GM23338 (cell line): ENCODE results near the gene SORBS1. TPM values are rescaled to one million over a fixed set of nuclear protein-coding genes. Genes with fewer than 3 reads are reported as not detected.

ENCODE experiments used
- ATAC-seq: fragments of 200-7000 bp; cut with Tn5 transposase; 3 replicates; pipeline ENCODE4 v1.9.1; 2020
- DNase-seq: peaks from one replicate; pipeline ENCODE4 v3.0.0-alpha.2; 2015; ENCODE audit warnings: low spot score
- H2AFZ ChIP-seq: fragments of 200-600 bp; sonication (generic); 2 replicates; pipeline ENCODE4 v1.8.0; 2016; ENCODE audit warnings: antibody characterized with exemption, mild to moderate bottlenecking, moderate library complexity
- H3F3A ChIP-seq: fragments of 200-600 bp; sonication (generic); replicated peaks from 2 replicates; pipeline ENCODE4 v1.8.0; 2017; ENCODE audit warnings: antibody characterized with exemption, mixed run types, low read depth
- H3K27ac ChIP-seq: fragments of 200-600 bp; sonication (generic); 2 replicates; pipeline ENCODE4 v1.6.1; 2016; ENCODE audit warnings: low read depth
- H3K27me3 ChIP-seq: fragments of 200-600 bp; sonication (generic); 2 replicates; pipeline ENCODE4 v1.8.0; 2016; ENCODE audit warnings: mild to moderate bottlenecking, mixed run types, moderate library complexity; ENCODE audit not compliant: insufficient read depth
- H3K36me3 ChIP-seq: fragments of 200-600 bp; sonication (generic); 2 replicates; pipeline ENCODE4 v1.8.0; 2016; ENCODE audit warnings: mild to moderate bottlenecking; ENCODE audit not compliant: insufficient read depth
- H3K4me1 ChIP-seq: fragments of 200-600 bp; sonication (generic); 2 replicates; pipeline ENCODE4 v1.8.0; 2016; ENCODE audit warnings: mild to moderate bottlenecking, moderate library complexity; ENCODE audit not compliant: insufficient read depth
- H3K4me2 ChIP-seq: fragments of 200-600 bp; sonication (generic); 2 replicates; pipeline ENCODE4 v1.7.1; 2017; ENCODE audit warnings: mixed run types
- H3K4me3 ChIP-seq: fragments of 200-600 bp; sonication (generic); 2 replicates; pipeline ENCODE4 v1.6.1; 2016; ENCODE audit warnings: mixed run types
- H3K79me2 ChIP-seq: fragments of 200-600 bp; sonication (generic); replicated peaks from 2 replicates; pipeline ENCODE4 v1.8.0; 2017; ENCODE audit warnings: mild to moderate bottlenecking; ENCODE audit not compliant: insufficient read depth
- H3K9me2 ChIP-seq: fragments of 200-600 bp; sonication (generic); 2 replicates; pipeline ENCODE4 v1.8.0; 2017; ENCODE audit not compliant: insufficient read depth
- H4K20me1 ChIP-seq: fragments of 200-600 bp; sonication (generic); replicated peaks from 2 replicates; pipeline ENCODE4 v1.8.0; 2017; ENCODE audit warnings: mild to moderate bottlenecking; ENCODE audit not compliant: insufficient read depth
- H3K27ac Mint-ChIP-seq: 2 replicates; pipeline ENCODE4 v1.8.0; 2020; ENCODE audit warnings: inconsistent platforms, mild to moderate bottlenecking, moderate library complexity, mixed read lengths
- H3K27me3 Mint-ChIP-seq: 3 replicates; pipeline ENCODE4 v1.8.0; 2022; ENCODE audit warnings: low read depth, mild to moderate bottlenecking, moderate library complexity, mixed read lengths, inconsistent platforms; ENCODE audit not compliant: insufficient read depth, poor library complexity
- H3K36me3 Mint-ChIP-seq: 3 replicates; pipeline ENCODE4 v1.8.0; 2021; ENCODE audit warnings: low read depth, mild to moderate bottlenecking, inconsistent platforms, moderate library complexity, mixed read lengths
- H3K4me1 Mint-ChIP-seq: 3 replicates; pipeline ENCODE4 v1.8.0; 2020; ENCODE audit warnings: mild to moderate bottlenecking, inconsistent platforms, mixed read lengths
- H3K4me3 Mint-ChIP-seq: 3 replicates; pipeline ENCODE4 v1.8.0; 2021; ENCODE audit warnings: moderate library complexity, mild to moderate bottlenecking, inconsistent platforms, mixed read lengths
- H3K9me3 Mint-ChIP-seq: 3 replicates; pipeline ENCODE4 v1.8.0; 2020; ENCODE audit warnings: moderate library complexity, mild to moderate bottlenecking, inconsistent platforms, mixed read lengths
- CREB1 ChIP-seq: fragments of 250-450 bp; sonication (Bioruptor Pico); IDR thresholded peaks from 2 replicates; pipeline ENCODE4 v1.5.0; 2020; ENCODE audit warnings: low read depth, mild to moderate bottlenecking, moderate library complexity
- ETS1 ChIP-seq: IDR thresholded peaks from 2 replicates; pipeline ENCODE4 v1.6.1; 2016; ENCODE audit warnings: antibody characterized with exemption
- EZH2 ChIP-seq: fragments of 200-600 bp; sonication (generic); IDR thresholded peaks from one replicate; pipeline ENCODE4 v1.8.0; 2017; ENCODE audit warnings: antibody characterized with exemption, mild to moderate bottlenecking, low read depth; ENCODE audit not compliant: unreplicated experiment
- EZH2phosphoT487 ChIP-seq: fragments of 200-600 bp; sonication (generic); IDR thresholded peaks from one replicate; pipeline ENCODE4 v1.8.1; 2018; ENCODE audit warnings: antibody characterized with exemption; ENCODE audit not compliant: unreplicated experiment
- JUNB ChIP-seq: IDR thresholded peaks from one replicate; pipeline ENCODE4 v1.6.1; 2016; ENCODE audit warnings: antibody characterized with exemption; ENCODE audit not compliant: unreplicated experiment
- NANOG ChIP-seq: IDR thresholded peaks from 2 replicates; pipeline ENCODE4 v1.6.1; 2016; ENCODE audit warnings: antibody characterized with exemption, borderline replicate concordance
- POLR2AphosphoS5 ChIP-seq: IDR thresholded peaks from 2 replicates; pipeline ENCODE4 v1.6.1; 2016; ENCODE audit warnings: antibody characterized with exemption, low read depth
- STAT1 ChIP-seq: IDR thresholded peaks from one replicate; pipeline ENCODE4 v1.6.1; 2016; ENCODE audit warnings: antibody characterized with exemption; ENCODE audit not compliant: unreplicated experiment
- ZNF114 ChIP-seq: fragments of 250-450 bp; sonication (Bioruptor Pico); IDR thresholded peaks from 2 replicates; pipeline ENCODE4 v1.5.0; 2020; ENCODE audit warnings: mild to moderate bottlenecking, moderate library complexity
- ZNF331 ChIP-seq: fragments of 250-450 bp; sonication (Bioruptor Pico); IDR thresholded peaks from 2 replicates; pipeline ENCODE4 v1.5.0; 2020; ENCODE audit warnings: low read depth, mild to moderate bottlenecking, moderate library complexity
- polyA plus RNA-seq: library from polyadenylated mRNA; unstranded; fragments of >200 nt; fragmentation: Nextera tagmentation; extraction: Ambion mirVana; gene quantifications from 2 replicates; pipeline ENCODE4 v1.2.1, GENCODE V29; 2016
- total RNA-seq: library from RNA; depleted of rRNA; stranded (reverse); fragments of >200 nt; shearing (Covaris generic); gene quantifications from 2 replicates; pipeline ENCODE4 v1.2.3, GENCODE V29; 2014
- TF ChIP-seq, protein P1 (sequence below): fragments of 250-450 bp; sonication (Bioruptor Pico); IDR thresholded peaks from 2 replicates; pipeline ENCODE4 v1.5.0; 2020; ENCODE audit warnings: mild to moderate bottlenecking, moderate library complexity
- TF ChIP-seq, protein P2 (sequence below), 2 experiments: fragments of 200-600 bp in 1 of 2; sonication (generic) in 1 of 2; conservative IDR thresholded peaks; 2 replicates each; pipeline versions ENCODE4 v1.5.1 to v1.6.1; 2016 to 2017; ENCODE audit warnings: antibody characterized with exemption in 2 of 2, low read depth in 2 of 2, mild to moderate bottlenecking in 2 of 2, moderate library complexity in 1 of 2
- TF ChIP-seq, protein P3 (sequence below): IDR thresholded peaks from one replicate; pipeline ENCODE4 v1.6.1; 2018; ENCODE audit warnings: antibody characterized with exemption; ENCODE audit not compliant: unreplicated experiment

Gene SORBS1
- total and polyA plus RNA-seq, 2 experiments from 2014 or later: 47.7 to 51.5 TPM

GRCh38 chr10:95266674-95267095, 294.5 kb downstream of the SORBS1 start:
- Mint-ChIP-seq H3K27ac (peak overlapping the region; percentile 94), H3K4me3 (no peak overlapping the region), H3K36me3 (peaks cover 50% of the 10 kb centered on the region), H3K27me3 (peaks cover 9% of the 10 kb centered on the region), H3K4me1 (peaks cover 41% of the 10 kb centered on the region), H3K9me3 (no peaks in the 10 kb centered on the region)
- Histone ChIP-seq H3K27ac (peak overlapping the region; percentile 97), H3K36me3 (peaks cover 13% of the 10 kb centered on the region), H3K79me2 (peaks cover 8% of the 10 kb centered on the region; the same call in 1 of the 2 replicates), H3K27me3 (no peaks in the 10 kb centered on the region), H3K9me2 (no peaks in the 10 kb centered on the region), H3K4me2 (no peak overlapping the region), H4K20me1 (no peaks in the 10 kb centered on the region), H3K4me3 (no peak overlapping the region), H2AFZ (no peak overlapping the region), H3F3A (no peaks in the 10 kb centered on the region), H3K4me1 (peaks cover 39% of the 10 kb centered on the region)
- TF ChIP-seq EZH2phosphoT487: no peak
- TF ChIP-seq, protein P1, sequence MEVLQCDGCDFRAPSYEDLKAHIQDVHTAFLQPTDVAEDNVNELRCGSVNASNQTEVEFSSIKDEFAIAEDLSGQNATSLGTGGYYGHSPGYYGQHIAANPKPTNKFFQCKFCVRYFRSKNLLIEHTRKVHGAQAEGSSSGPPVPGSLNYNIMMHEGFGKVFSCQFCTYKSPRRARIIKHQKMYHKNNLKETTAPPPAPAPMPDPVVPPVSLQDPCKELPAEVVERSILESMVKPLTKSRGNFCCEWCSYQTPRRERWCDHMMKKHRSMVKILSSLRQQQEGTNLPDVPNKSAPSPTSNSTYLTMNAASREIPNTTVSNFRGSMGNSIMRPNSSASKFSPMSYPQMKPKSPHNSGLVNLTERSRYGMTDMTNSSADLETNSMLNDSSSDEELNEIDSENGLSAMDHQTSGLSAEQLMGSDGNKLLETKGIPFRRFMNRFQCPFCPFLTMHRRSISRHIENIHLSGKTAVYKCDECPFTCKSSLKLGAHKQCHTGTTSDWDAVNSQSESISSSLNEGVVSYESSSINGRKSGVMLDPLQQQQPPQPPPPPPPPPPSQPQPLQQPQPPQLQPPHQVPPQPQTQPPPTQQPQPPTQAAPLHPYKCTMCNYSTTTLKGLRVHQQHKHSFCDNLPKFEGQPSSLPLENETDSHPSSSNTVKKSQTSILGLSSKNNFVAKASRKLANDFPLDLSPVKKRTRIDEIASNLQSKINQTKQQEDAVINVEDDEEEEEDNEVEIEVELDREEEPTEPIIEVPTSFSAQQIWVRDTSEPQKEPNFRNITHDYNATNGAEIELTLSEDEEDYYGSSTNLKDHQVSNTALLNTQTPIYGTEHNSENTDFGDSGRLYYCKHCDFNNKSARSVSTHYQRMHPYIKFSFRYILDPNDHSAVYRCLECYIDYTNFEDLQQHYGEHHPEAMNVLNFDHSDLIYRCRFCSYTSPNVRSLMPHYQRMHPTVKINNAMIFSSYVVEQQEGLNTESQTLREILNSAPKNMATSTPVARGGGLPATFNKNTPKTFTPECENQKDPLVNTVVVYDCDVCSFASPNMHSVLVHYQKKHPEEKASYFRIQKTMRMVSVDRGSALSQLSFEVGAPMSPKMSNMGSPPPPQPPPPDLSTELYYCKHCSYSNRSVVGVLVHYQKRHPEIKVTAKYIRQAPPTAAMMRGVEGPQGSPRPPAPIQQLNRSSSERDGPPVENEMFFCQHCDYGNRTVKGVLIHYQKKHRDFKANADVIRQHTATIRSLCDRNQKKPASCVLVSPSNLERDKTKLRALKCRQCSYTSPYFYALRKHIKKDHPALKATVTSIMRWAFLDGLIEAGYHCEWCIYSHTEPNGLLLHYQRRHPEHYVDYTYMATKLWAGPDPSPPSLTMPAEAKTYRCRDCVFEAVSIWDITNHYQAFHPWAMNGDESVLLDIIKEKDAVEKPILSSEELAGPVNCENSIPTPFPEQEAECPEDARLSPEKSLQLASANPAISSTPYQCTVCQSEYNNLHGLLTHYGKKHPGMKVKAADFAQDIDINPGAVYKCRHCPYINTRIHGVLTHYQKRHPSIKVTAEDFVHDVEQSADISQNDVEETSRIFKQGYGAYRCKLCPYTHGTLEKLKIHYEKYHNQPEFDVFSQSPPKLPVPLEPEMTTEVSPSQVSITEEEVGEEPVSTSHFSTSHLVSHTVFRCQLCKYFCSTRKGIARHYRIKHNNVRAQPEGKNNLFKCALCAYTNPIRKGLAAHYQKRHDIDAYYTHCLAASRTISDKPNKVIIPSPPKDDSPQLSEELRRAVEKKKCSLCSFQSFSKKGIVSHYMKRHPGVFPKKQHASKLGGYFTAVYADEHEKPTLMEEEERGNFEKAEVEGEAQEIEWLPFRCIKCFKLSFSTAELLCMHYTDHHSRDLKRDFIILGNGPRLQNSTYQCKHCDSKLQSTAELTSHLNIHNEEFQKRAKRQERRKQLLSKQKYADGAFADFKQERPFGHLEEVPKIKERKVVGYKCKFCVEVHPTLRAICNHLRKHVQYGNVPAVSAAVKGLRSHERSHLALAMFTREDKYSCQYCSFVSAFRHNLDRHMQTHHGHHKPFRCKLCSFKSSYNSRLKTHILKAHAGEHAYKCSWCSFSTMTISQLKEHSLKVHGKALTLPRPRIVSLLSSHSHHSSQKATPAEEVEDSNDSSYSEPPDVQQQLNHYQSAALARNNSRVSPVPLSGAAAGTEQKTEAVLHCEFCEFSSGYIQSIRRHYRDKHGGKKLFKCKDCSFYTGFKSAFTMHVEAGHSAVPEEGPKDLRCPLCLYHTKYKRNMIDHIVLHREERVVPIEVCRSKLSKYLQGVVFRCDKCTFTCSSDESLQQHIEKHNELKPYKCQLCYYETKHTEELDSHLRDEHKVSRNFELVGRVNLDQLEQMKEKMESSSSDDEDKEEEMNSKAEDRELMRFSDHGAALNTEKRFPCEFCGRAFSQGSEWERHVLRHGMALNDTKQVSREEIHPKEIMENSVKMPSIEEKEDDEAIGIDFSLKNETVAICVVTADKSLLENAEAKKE: no peak
- no peak for TF ChIP-seq EZH2
- TF ChIP-seq ETS1: no peak
- TF ChIP-seq ZNF114: no peak
- TF ChIP-seq STAT1: no peak
- no peak for TF ChIP-seq POLR2AphosphoS5
- no peak for TF ChIP-seq ZNF331
- TF ChIP-seq, protein P2, sequence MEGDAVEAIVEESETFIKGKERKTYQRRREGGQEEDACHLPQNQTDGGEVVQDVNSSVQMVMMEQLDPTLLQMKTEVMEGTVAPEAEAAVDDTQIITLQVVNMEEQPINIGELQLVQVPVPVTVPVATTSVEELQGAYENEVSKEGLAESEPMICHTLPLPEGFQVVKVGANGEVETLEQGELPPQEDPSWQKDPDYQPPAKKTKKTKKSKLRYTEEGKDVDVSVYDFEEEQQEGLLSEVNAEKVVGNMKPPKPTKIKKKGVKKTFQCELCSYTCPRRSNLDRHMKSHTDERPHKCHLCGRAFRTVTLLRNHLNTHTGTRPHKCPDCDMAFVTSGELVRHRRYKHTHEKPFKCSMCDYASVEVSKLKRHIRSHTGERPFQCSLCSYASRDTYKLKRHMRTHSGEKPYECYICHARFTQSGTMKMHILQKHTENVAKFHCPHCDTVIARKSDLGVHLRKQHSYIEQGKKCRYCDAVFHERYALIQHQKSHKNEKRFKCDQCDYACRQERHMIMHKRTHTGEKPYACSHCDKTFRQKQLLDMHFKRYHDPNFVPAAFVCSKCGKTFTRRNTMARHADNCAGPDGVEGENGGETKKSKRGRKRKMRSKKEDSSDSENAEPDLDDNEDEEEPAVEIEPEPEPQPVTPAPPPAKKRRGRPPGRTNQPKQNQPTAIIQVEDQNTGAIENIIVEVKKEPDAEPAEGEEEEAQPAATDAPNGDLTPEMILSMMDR (conservative IDR thresholded peaks at IDR 0.05; ENCODE audit: low read depth in 2 of 2): no peak
- TF ChIP-seq CREB1 (CRISPR knock-in tag): no peak
- TF ChIP-seq, protein P3, sequence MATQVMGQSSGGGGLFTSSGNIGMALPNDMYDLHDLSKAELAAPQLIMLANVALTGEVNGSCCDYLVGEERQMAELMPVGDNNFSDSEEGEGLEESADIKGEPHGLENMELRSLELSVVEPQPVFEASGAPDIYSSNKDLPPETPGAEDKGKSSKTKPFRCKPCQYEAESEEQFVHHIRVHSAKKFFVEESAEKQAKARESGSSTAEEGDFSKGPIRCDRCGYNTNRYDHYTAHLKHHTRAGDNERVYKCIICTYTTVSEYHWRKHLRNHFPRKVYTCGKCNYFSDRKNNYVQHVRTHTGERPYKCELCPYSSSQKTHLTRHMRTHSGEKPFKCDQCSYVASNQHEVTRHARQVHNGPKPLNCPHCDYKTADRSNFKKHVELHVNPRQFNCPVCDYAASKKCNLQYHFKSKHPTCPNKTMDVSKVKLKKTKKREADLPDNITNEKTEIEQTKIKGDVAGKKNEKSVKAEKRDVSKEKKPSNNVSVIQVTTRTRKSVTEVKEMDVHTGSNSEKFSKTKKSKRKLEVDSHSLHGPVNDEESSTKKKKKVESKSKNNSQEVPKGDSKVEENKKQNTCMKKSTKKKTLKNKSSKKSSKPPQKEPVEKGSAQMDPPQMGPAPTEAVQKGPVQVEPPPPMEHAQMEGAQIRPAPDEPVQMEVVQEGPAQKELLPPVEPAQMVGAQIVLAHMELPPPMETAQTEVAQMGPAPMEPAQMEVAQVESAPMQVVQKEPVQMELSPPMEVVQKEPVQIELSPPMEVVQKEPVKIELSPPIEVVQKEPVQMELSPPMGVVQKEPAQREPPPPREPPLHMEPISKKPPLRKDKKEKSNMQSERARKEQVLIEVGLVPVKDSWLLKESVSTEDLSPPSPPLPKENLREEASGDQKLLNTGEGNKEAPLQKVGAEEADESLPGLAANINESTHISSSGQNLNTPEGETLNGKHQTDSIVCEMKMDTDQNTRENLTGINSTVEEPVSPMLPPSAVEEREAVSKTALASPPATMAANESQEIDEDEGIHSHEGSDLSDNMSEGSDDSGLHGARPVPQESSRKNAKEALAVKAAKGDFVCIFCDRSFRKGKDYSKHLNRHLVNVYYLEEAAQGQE: no peak
- TF ChIP-seq JUNB: no peak
- TF ChIP-seq NANOG: no peak
- peak; percentile 81 for DNase-seq
- ATAC-seq: no peak
